ENCODE results near the gene MBOAT7.
"Not testable (repeated sequence)": the region's sequence is repeated elsewhere in the genome, so short reads cannot be mapped to it uniquely, and the experiment has no call there.

MBOAT7 gene

GRCh38 chr19:54188215-54188871, 1.0 kb downstream of the MBOAT7 start:
- DNase-seq, result peak; percentile 59 to 64

GRCh38 chr19:54186934-54187381, 2.4 kb downstream of the MBOAT7 start:
- no peak for DNase-seq

GRCh38 chr19:54186351-54186750, 3.0 kb downstream of the MBOAT7 start:
- no peak for DNase-seq

GRCh38 chr19:54183431-54183830, 5.9 kb downstream of the MBOAT7 start:
- DNase-seq, result no peak

GRCh38 chr19:54181894-54182293, 7.5 kb downstream of the MBOAT7 start:
- not testable (repeated sequence) for DNase-seq

GRCh38 chr19:54180691-54181091, 8.7 kb downstream of the MBOAT7 start:
- DNase-seq, result no peak

- DNase-seq, result peak in 1 of 2 donors; percentile 22
Observed at GRCh38 chr19:54179921-54180461, 9.4 kb downstream of the MBOAT7 start.

GRCh38 chr19:54179262-54179852, 10.0 kb downstream of the MBOAT7 start:
- no peak for DNase-seq

GRCh38 chr19:54178581-54179261, 10.7 kb downstream of the MBOAT7 start:
- peak; percentile 31 to 56 for DNase-seq

- no peak for DNase-seq
Observed at GRCh38 chr19:54173951-54174834, 15.2 kb downstream of the MBOAT7 start.

- DNase-seq, result no peak
Observed at GRCh38 chr19:54173359-54173699, 16.1 kb downstream of the MBOAT7 start.

GRCh38 chr19:54172471-54173358, 16.7 kb downstream of the MBOAT7 start, which contains the start of gene TMC4:
TSS of gene TMC4 (minus strand) at chr19:54173160. CDS start at chr19:54173117, 43 bp downstream.
- no peak for DNase-seq

GRCh38 chr19:54171736-54172431, 17.5 kb downstream of the MBOAT7 start:
- DNase-seq, result not testable (repeated sequence)

GRCh38 chr19:54169149-54169740, 20.1 kb downstream of the MBOAT7 start:
- no peak for DNase-seq

GRCh38 chr19:54168174-54168917, 21.0 kb downstream of the MBOAT7 start:
- DNase-seq, result peak; percentile 85 to 88

- DNase-seq, result no peak
Observed at GRCh38 chr19:54165222-54165621, 24.2 kb downstream of the MBOAT7 start.

GRCh38 chr19:54164369-54165068, 24.9 kb downstream of the MBOAT7 start:
- DNase-seq, result peak; percentile 61 to 81

GRCh38 chr19:54162884-54163283, 26.5 kb downstream of the MBOAT7 start:
- no peak for DNase-seq

GRCh38 chr19:54162241-54162805, 27.1 kb downstream of the MBOAT7 start:
- peak; percentile 86 for DNase-seq

Data from CD4-positive, alpha-beta T cell treated with Interferon alpha-2 for 1 hour (primary cell).